HG03196 (cell line): Measurements from ENCODE around the gene PRKCB.
A peak's percentile ranks its signal among the peaks of the same experiment; 100 is the strongest.
"Not testable (repeated sequence)": the region's sequence is repeated elsewhere in the genome, so short reads cannot be mapped to it uniquely, and the experiment has no call there.

ENCODE experiments used
- ATAC-seq: cut with Tn5 transposase; IDR thresholded peaks from one replicate; pipeline ENCODE4 v1.9.1; 2021; ENCODE audit not compliant: unreplicated experiment

PRKCB gene

DNA sequence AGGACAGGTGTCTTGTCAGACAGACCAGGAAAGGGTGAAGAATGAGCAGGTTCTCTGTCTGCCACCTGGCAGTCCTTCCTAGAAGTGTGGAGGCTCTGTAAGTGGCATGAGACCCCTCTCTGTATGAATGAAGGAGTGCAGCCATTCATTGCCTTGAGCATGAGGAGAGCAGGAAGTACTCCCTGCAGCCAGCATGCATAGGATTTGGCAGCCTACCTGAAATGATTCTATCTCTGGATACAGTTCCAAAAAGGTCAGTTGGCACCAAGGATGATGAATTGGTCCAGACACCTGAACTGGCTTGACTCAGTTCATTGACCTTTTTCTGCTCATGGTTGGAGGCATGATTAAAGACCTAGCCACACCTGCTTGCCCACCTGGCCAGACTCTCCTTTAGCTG, 163.0 kb downstream of the PRKCB start:
- no peak for ATAC-seq

DNA sequence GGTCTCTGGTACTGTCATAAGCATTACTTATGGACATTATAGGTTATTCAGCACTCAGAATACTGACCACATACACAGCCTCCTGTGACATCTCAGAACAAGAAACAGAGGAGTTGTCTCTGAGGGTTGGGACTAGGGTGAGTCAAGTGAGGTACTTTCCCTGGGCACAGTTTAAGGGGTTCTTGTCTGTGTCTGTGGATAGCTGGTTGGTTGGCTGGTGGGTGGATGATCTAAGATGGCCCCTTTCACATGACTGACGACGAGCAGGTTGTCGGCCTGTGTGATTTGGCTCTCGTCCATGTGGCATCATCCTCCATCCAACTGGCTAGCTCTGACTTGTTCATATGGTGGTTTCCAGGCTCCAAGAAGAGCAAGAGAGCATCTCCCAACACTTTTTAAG, 163.9 kb downstream of the PRKCB start:
- ATAC-seq, result no peak

DNA sequence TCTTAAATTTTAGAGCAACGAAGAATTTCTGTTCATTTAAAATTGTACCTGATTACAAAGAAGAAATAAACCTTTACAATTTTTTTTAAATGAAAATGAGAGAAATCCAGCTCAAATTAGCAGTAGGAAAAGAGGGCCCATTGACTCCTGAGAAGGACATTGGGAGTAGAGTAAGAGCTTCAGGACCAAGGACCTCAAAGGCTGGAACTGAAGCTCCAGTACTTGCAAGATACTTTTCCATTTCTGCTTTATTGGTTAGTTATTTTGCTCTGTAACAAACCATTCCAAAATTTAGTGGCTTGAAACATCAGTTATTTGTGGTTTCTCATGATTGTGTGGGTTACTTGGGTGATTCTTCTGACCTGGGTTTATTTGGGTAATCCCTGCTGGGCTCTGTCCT, 165.9 kb downstream of the PRKCB start:
- ATAC-seq, result no peak

- ATAC-seq, result no peak
These were observed 166.8 kb downstream of the PRKCB start for GRCh38 chr16:24002619-24003018.

- no peak for ATAC-seq
These were observed 169.8 kb downstream of the PRKCB start for GRCh38 chr16:24005577-24005976.

DNA sequence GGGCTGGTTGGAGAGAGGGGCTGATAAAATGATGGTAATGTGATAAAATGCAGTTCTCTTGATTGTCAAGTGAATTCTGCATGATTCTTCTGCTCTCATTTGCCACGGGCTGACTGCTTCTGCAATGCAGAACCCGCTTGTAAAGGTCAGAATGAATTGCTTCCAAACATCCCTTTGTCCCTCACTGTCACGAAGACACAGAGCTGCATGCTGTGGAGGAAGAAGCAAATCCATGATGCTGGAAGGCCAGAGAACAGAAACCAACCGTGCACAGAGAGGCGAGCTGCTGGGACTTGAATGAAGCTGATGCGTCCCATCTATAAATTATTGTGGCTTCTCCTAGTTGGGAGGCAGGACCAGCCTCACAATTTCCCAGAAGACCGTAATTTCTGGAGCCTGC, 171.6 kb downstream of the PRKCB start:
- ATAC-seq, result no peak

DNA sequence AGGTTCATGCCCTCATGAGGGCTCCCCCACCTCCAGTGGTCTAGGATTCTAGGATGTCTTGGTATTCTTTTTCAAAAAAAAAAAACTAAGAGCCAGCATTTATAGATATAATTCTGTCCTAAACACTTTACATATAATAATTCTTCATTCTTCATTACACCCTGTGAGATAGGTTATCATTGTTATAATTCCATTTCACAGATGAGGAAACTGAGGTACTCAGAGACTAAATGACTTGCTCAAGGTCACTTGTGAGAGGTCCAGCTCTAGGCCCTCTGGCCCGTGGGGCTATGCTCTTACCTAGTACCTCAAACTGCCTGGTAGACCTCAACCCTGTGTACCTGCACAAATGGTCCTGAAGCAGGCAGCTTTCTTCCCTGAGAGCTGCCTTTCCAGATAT, 172.2 kb downstream of the PRKCB start:
- ATAC-seq, result no peak

DNA sequence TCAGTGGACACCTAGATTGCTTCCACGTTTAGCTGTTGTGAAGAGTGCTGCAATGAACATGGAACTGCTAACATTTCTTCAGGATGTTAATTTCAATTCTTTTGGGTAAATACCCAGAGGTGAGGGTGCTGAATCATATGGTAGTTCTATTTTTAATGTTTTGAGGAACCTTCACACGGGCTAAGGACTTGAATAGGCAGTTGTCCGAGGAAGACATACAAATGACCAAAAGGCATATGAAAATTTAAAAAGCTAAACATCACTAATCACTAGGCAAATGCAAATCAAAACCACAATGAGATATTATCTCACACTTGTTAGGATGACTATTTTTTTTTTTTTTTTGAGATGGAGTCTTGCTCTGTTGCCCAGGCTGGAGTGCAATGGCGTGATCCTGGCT, 173.3 kb downstream of the PRKCB start:
- no peak for ATAC-seq

GRCh38 chr16:24009955-24010354, 174.2 kb downstream of the PRKCB start:
- no peak for ATAC-seq

DNA sequence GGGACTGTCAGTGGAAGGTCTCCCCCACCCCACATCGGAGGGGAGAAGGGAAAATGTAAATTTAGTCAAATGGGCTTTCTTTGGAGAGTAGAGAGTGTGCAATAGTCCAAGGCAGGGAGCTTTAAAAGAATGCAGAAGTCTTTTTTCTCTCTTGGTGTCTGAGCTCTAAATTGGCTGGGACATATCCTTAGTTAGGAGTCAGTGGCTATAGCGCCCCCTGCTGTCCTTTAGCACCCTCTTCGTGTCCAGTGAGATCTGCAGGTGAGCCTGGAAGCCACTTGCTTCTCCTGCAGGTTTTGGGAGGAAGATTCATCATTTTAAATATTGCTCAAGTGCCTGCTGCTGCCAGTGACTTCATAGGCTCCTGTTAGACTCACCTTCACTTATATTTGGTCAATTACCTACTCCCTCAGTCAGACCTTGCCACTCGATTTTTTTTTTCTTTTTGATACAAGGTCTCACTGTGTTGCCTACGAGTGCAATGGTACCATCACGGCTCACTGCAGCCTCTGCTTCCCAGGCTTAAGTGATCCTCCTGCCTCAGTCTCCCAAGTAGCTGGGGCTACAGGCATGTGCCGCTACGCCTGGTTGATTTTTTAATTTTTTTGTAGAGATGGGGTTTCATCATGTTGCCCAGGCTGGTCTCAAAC, 174.8 kb downstream of the PRKCB start:
- ATAC-seq, result no peak

DNA sequence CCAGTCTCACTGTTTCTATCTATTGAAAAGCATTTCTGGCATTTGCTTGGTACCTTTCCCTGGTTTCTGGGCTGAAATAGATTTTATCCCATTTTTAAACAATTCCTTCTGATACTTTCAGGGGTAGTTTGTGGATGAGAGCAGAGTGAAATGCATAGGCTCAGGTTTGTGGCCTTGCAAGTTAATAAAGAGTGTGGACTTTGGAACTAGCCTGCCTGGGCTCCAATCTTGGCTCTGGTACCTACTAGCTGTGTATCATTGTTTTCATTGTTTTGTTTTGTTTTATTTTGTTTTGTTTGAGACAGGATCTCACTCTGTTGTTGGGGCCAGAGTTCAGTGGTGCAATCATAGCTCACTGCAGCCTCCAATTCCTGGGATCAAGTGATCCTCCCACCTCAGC, 175.5 kb downstream of the PRKCB start:
- ATAC-seq, result no peak

GRCh38 chr16:24013054-24013636, 177.4 kb downstream of the PRKCB start:
- ATAC-seq, result no peak

GRCh38 chr16:24013864-24014645, 178.3 kb downstream of the PRKCB start:
- peak; percentile 93 for ATAC-seq

- ATAC-seq, result not testable (repeated sequence)
These were observed 179.2 kb downstream of the PRKCB start for GRCh38 chr16:24014955-24015354.

GRCh38 chr16:24015923-24016322, 180.1 kb downstream of the PRKCB start:
- ATAC-seq, result no peak

DNA sequence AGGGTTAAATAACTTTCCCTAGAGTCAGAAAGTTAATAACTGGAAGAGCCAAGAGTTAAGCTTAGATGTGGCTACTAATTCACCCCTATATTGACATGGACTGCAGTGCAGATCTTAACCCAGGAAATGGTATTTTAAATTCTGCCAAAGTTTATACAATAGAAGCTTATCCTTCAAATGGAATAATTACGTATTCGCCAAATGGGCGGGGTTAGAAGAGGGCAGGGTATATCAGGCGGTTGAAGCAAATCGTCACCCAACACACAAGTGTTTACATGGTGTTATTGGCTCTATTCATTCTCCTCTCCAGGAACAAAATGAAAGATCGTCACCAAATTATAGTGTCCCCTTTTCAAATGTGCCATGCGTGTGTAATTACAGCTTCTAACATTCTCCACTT, 182.7 kb downstream of the PRKCB start:
- no peak for ATAC-seq

DNA sequence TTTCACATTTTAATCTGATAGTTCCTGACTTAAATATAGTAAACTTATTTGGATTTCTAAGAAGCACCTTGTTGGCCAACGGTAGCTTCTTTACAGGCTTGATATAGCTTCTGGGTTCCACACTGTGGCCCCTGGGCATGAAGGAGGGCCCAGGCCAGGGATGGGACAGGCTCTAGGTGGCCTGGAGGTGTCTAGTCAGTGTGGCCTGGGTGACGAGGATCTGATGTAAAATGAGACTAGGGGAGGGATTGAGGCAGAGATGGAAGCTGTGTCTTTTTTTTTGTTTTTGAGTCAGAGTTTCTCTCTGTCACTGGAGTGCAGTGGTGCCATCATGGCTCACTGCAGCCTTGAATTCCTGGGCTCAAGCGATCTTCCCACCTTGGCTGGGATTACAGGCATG, 187.0 kb downstream of the PRKCB start:
- ATAC-seq, result no peak

GRCh38 chr16:24023621-24024020, 187.8 kb downstream of the PRKCB start:
- no peak for ATAC-seq

- ATAC-seq, result no peak
These were observed 189.2 kb downstream of the PRKCB start for GRCh38 chr16:24024971-24025370.

DNA sequence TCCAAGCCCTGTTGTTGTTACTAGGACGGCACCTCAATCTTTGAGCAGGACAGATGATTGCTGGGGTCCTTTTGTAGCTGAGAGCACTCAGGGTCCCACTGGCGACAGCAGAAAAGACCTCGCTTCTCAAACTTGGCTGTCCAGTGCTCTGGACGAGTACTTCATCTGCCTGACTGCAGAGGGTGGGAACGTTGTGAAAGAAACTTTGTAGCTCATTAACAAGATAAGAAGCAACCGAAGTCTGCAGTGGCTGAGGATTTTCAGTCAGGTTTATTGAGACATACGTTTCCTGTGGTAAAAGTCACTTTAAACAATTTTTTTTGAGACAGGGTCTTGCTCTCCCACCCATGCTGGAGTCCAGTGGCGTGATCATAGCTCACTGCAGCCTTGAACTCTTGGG, 191.7 kb downstream of the PRKCB start:
- ATAC-seq, result no peak

DNA sequence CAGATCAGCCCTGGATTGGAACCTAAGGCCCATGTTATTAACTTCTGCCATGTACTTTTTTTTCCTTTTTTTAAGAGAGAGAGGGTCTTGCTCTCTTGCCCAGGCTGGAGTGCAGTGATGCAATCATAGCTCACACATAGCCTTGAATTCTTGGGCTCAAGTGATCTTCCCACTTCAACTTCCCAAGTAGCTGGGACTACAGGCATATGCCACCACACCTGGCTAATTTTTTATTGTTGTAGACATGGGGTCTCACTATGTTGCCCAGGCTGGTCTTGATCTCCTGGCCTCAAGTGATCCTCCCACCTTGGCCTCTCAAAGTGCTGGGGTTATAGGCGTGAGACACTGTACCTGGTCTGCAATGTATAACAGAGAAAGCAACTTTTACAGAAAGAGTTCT, 194.1 kb downstream of the PRKCB start:
- ATAC-seq, result not testable (repeated sequence)

DNA sequence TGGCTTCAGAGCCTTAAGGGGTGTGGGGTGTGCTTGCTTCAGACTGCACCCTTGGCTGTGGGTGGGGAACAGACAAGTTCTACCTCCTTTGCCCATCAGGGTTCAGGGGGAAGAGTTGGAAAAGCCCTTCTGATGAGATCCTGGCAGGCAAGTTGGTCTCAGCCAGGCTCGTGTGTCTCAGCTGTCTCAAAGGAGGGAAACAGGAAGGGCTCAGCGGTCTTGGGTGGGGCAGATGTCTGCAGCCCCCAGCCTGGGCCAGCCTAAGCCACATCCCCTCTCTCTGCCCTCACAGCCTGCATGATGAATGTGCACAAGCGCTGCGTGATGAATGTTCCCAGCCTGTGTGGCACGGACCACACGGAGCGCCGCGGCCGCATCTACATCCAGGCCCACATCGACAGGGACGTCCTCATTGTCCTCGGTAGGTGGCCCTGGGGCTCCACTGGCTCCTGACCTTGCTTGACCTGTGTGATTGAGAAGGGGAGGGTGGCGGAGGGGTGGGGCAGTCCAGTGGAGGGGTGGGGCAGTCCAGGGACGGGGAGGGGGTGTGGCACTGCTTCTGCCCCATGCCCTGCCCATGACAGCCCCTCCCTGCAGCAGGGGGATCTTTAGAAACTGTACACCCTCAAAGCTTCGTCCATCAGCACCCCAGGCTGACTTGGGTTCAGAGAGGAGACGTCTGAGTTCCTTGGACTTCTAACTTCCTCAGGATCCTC, 199.5 kb downstream of the PRKCB start:
- no peak for ATAC-seq
